HG03060 (cell line): ENCODE data around the gene SPOCK3.

Experiments
- ATAC-seq: cut with Tn5 transposase; IDR thresholded peaks from one replicate; pipeline ENCODE4 v1.9.1; 2021; ENCODE audit warnings: low read depth, moderate number of reproducible peaks; ENCODE audit not compliant: unreplicated experiment

Gene SPOCK3

DNA sequence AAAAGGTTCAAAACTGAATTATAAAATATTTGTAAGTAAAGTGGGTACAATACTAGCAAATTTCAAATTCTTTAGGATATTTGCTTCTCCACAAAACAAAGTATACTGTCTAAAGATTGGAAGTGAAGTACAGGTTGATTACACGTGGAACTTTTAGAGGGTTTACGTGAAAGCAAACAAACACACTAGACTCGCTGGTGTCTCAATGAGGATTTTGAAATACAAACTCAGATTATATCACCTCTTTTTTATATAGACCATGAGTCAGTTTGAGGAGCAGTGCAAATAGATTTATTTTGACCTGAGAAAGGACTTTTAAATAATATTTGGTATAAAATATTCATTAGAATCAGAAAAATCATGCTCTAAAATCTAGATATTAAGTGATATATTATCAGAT lies 185.0 kb downstream of the SPOCK3 start:
- no peak for ATAC-seq

DNA sequence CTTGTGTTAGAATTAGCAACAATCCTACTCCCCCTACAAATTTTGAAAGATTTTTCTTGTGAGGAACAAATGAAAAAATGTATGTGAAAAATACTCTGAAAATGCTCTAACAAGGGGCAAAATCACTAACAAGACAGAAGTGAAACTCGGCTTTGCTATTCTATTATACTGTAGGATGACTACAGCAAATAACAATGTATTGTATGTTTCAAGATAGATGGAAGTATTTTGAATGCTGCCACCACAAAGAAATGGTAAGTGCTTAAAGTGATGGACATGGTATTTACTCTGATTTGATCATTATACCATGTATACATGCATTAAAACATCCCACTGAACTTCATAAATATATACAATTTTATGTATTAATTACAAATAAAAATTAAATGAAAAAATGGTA lies 192.8 kb downstream of the SPOCK3 start:
- ATAC-seq: no peak

DNA sequence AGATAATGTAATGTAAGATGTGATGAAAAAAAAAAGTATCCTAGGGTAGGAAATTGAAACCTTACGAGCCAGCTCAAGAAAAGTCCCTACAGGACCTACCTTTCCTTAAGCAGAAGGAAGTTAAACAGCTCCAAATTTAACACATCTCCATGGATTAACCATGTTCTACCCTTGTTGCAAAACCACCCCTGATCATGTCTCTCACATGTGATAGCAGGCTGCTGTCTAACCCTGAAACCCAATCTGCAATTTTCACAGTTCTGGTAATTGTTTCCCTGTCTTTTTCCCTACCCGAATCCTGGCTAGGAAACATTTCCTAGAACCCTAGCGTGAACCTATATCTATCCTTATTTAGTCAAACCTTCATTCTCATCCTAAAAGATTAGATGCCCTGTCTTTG lies 198.9 kb downstream of the SPOCK3 start:
- no peak for ATAC-seq

DNA sequence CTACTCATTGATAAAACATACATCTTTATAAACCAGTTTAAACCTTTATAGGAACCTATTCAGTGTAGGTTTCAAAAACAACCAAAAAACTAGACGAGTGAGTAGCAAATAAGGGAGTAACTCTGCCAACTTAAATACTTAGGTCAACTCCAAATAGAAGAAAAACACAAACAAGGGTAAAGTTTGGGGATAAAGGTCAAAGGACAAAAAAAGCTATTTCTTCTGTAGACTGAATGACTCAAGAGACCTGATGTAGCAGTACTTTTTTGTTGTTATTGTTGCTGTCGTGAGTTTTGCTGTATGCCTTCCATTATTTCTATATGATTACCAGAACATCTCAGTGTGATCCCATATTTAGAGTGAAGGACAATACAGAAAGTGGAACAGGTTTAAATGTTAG lies 199.3 kb downstream of the SPOCK3 start:
- ATAC-seq: no peak

GRCh38 chr4:167032871-167033270 lies 201.4 kb downstream of the SPOCK3 start:
- no peak for ATAC-seq

DNA sequence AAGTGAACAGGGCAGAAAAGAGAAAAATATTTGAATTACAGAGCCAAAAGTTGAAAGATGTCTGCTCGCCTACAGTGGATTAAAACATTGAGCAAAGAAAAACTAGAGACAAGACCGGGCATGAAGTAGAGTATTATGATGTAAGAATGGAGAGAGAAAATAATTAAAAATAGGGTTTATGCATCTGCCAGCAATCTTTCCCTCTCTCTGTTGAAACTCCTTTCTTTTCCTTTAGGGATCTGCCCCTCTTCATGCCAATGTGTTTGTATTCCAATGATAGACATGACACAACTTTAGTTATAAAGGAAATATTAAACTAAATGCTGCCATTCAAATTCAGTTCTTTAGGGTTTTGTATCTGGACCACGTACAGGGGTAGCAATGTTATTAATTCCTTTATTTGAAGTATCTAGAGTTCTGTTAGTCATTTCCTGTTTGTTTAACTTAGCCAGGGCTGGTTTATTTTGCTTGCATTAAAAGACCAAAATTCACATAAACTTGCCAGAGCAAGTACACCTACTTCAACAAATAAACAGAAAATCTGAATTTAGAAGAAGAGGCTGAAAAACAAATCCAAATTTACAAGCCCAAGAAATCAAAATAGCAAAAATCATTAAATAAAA lies 202.6 kb downstream of the SPOCK3 start:
- ATAC-seq: no peak

GRCh38 chr4:167028976-167029375 lies 205.3 kb downstream of the SPOCK3 start:
- no peak for ATAC-seq

GRCh38 chr4:167025670-167026069 lies 208.6 kb downstream of the SPOCK3 start:
- ATAC-seq: no peak

- no peak for ATAC-seq
Measured at GRCh38 chr4:167023364-167023925, 210.8 kb downstream of the SPOCK3 start.

- no peak for ATAC-seq
Measured at GRCh38 chr4:167021545-167022155, 212.6 kb downstream of the SPOCK3 start.

DNA sequence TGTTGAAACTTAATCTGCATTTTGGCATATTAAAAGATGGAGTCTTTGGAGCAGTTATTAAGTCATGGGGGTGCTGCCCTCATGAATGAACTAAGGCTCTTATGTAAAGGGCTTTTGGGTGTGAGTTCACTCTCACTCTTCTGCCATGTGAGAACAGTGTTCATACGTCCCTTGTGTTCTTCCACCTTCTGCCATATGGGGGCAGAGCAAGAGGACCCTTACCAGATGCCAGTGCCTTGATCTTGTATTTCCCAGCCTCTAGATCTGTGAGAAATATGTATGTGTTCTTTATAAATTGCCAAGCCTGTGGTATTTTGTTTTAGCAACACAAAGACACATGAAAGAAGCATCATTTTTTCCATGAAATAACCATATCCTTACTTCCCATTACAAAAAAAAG lies 213.9 kb downstream of the SPOCK3 start:
- ATAC-seq: no peak

GRCh38 chr4:167014944-167015343 lies 219.3 kb downstream of the SPOCK3 start:
- no peak for ATAC-seq

- no peak for ATAC-seq
Measured at GRCh38 chr4:167003326-167003725, 231.0 kb downstream of the SPOCK3 start.

GRCh38 chr4:167000141-167000852 lies 234.0 kb downstream of the SPOCK3 start:
- ATAC-seq: no peak

GRCh38 chr4:166996216-166996615 lies 238.1 kb downstream of the SPOCK3 start:
- no peak for ATAC-seq

- ATAC-seq: no peak
Measured at GRCh38 chr4:166994686-166995085, 239.6 kb downstream of the SPOCK3 start.

- ATAC-seq: no peak
Measured at GRCh38 chr4:166991006-166991561, 243.2 kb downstream of the SPOCK3 start.

GRCh38 chr4:166989886-166990285 lies 244.4 kb downstream of the SPOCK3 start:
- ATAC-seq: no peak

DNA sequence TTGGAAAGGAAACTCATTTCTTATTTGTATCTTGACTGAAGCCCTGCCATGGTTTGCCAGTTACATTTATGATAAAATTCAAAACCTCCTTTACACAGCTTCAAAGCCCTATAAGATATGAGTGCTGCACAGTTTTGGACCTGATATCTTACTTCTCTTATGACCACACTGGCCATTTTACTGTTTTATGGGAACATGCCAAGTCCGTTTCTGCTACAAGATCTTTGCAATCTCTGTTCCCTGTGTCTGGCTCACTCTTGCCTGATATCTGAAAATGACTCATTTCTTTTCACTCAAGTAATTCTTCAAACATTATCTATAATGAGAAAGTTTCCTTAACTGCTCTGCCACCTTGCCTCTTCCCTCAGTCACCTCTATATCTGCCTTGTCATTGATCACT lies 247.3 kb downstream of the SPOCK3 start:
- ATAC-seq: no peak

DNA sequence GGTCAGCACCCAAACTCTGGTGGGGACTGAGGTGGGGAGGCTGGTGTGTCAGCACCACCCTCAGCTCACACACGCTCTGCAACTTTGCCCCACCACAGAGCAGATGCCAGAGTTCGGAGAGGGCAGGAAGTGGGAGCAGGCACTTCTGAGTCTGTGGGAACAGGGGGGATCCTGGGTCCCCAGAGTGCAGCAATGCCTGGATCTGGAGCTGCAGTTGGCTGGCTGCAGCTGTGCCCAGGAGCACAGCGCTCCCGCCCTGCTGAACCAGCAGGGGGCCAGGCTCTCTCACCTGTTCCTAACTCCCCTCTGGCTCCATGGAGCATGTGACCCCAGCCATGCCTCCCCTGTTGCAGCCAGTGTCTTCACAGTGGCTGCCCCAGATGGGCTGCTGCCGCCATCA lies 252.4 kb downstream of the SPOCK3 start:
- ATAC-seq: no peak

DNA sequence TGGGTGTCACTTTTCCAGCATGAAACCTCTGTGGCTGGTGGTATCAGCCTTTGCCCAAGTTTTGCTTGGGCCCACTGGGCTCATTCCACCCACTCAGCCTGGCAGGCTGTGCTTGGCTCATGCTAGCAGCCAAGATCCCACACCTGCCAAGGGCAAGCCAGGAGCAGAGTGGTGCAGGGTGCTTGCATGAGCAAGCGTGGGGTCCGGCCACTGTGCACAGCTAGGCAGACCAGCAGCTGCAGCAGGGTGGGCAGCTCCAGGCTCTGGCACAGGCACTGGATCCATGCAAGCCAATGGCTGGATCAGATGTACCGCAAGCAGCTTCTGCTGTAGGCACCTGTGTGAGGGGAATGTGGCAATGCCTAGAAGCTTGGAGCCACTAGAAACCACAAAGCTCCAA lies 253.9 kb downstream of the SPOCK3 start:
- ATAC-seq: no peak
